Middle frontal gyrus (tissue), 1 donor: ENCODE results near the gene HORMAD2.

ENCODE experiments used
- DNase-seq: peaks from one replicate; pipeline ENCODE4 v3.0.0-alpha.2; 2015; ENCODE audit warnings: low spot score; ENCODE audit errors: extremely low spot score

The HORMAD2 gene

DNA sequence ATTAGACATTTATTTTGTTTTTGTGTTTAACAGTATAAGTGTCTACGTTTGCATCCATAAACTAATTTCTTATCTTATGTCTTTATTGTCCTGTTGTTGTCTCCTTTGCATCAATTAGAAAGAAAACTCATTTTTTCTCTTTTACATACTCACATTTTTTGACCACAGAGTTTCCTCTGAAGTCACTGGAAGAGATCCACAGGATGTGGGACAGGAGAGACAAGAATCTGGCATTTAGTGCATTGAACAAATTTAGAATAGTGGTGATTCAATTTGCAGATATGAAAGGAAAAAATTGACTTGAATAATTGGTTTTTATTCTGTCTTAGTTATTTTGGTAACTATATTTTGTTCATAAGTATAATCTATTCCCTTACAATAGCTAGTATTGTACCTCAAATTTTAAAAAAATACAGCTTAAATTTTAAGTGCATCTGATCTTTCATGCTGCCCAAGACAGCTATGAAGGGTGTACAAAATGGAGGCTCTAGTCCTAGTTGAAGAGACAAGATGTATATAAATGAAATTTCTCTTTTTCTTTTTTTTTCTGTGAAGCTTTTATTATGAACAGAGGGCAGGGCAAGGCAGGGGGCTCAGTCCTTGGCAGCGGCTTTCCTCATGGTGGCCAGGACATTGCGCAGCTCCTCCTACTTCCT is 24.4 kb downstream of the HORMAD2 start:
- no peak for DNase-seq

DNA sequence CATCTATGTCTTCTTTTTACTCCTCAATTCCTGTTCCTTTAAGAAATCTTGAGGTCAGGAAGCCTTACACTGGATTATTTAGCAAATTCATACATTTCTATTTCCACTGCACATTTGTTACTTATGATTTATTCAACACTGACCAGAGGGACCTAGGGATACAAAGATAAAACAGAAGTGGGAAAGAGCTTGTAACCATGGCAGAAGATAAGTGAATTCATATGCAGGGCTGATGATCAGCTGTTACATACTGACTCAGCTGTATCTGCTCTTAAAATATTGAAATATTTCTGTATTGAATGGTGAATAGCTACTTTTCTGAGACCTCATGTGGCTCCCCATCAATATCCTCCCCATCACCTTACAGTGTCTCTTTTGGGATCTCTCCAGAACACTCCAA is 25.2 kb downstream of the HORMAD2 start:
- DNase-seq = no peak

DNA sequence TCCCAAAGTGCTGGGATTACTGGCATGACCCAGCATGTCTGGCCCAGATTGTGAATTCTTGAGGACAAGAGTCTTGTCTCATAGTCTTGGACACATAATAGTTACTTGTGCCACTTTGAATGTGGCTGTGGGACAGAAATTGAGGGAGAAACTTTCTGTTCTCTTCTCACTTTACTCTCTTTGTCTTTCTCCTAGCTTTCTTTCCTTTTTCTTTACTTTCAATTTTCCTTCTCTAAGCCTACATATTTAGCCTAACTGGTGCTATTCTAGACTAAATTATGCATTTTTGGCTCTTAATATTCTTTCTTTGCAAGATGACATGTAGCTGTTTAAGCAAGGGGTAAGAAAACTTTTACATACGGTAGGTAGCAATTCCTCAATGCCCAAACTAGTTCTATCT is 33.2 kb downstream of the HORMAD2 start:
- DNase-seq = no peak

DNA sequence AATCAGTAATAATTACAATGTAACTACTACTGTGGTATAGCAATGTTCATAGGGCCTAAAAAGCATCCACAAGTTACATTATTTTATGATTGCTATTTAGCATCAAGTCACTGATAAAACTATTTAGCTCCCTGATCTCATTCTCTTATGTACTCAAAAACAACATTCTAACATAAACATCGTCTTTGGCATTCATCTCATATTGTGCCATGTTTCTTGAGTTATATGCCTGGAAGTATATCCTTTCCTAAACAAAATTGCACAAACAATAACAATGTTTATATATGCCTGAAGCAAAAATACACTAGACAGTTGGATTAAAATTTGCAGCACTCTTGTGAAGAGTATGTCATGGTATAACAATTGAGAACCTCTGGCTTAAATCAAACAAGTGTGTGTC is 34.1 kb downstream of the HORMAD2 start:
- DNase-seq = no peak

DNA sequence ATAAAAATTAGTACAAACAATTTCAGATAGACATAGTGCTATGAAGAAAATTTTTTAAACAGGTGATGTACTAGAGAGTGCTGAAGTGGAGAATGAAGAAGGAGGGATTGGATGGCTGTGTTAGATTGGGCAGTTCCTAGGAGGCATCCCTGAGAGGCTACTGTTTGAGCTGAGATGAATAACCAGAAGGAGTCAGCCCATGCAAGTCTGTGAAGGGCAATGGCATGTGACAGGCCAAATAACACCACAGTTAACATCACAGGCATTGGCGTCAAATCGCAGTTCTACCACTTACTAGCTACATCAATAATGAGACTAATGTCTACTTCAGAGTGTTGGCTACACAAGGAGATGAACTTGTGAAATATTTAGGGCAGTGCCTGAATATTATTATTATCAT is 35.4 kb downstream of the HORMAD2 start:
- DNase-seq = no peak

DNA sequence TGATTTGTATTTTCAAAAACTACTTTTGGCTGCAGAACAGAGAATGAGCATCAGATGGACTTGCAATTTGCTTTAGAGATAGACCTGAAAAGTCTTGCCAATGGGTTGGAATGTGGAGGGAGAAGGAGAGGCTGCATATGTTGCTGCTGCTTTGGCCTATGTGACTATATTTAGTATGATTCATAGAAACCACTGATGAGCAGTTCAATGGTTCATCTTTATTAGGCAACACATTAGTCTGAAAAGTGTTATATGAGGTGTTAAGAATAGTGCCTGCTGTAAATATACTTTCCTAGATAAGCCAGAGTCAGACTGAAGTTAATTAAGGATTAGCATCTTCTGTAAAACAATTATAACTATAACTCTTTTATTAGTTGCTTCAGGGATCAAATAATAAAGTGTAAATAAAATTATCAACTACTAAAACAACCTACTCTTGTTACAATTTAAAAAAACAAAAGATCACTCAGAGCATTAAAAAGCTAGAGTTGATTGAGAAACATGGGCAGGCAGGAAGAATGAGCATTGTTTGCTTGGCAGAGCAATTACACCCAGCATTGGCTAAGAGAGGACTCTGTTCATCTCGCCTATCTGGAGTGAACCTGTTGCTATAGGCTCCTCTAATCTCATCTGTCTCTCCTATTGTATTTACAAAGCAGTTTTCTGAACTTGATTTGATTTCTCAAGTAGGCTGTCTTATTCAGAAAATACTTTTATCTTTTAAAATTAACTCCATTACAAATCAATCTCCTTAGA is 36.3 kb downstream of the HORMAD2 start:
- DNase-seq = no peak

DNA sequence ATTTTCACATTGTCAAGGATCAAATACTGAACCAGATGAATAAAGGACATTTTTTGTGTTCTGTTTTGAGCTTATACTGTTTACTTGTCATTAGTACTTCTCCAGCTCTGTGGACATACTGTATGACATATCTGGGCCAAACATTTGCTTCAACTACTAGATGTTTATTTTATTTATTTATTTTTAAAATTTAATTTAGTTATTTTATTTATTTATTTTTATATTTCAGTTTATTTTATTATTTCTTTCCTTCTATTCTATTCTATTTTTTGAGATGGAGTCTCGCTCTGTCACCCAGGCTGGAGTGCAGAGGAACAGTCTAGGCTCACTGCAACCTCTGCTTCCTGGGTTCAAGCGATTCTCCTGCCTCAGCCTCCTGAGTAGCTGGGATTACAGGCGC is 37.0 kb downstream of the HORMAD2 start:
- no peak for DNase-seq

DNA sequence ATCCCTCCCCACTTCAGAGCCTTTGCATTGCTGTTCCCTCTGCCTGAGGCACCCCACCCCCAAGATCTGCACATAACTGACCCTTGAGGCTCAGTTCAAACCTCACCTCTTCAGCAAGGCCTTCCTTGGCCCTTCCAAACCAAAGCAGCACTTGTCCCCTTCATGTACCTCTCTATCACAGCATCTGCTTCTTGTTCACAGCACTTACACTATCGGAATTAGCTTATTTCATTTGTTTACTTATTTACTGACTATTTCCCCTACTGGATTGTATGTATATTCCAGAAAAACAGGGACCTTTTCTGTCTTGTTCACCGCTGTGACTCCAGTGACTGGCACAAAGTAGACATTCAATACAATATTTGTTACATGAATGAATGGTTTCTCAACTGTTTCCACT is 38.0 kb downstream of the HORMAD2 start:
- no peak for DNase-seq

DNA sequence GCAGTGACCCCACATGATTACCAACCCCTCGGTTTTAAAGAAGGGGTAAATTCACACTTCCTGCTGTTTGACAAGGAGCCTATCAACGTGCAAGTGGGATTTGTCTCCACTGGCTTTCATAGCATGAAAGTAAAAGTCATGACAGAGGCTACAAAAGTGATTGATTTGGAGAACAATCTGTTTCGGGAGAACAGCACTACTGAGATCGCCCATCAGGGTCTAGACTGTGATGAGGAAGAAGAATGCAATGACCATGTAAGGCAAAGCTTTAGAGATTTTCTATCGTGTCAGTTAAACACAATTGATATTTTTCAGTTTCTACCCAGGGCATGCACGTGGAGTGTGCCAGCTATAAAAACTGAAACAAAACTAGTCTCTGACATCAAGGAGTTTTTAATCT is 41.7 kb downstream of the HORMAD2 start:
- no peak for DNase-seq

DNA sequence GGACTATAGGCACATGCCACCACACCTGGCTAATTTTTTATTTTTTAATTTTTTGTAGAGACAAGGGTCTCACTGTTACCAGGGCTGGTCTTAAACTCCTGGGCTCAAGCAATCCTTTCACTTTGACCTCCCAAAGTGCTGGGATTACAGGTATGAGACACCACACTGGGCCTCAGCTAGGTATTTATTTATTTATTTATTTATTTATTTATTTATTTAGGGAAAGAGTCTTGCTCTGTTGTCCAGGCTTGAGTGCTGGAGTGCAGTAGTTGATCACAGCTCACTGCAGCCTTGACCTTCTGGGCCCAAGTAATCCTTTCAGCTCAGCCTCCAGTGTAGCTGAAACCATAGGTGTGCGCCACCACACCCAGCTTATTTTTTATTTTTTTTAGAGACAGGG is 43.2 kb downstream of the HORMAD2 start:
- no peak for DNase-seq

DNA sequence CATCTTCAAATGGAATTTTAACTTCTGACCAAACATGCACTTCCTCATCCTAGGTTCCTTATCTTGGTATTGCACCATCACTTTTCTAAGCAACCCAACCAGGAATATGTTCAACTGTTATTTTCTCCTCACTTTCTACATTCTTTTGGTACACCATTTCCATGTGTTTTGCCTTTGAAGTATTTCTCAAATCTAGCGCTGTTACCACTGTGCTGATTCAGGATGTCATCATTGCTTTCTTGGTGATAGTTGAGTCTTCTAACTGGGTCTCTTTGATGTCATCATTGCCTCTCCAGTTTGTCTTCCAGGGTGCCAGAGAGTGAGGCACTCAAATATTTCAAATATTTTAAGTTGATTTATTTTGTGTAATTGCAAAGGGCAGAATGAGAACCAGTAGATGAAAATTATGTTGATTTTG is 47.5 kb downstream of the HORMAD2 start:
- no peak for DNase-seq

DNA sequence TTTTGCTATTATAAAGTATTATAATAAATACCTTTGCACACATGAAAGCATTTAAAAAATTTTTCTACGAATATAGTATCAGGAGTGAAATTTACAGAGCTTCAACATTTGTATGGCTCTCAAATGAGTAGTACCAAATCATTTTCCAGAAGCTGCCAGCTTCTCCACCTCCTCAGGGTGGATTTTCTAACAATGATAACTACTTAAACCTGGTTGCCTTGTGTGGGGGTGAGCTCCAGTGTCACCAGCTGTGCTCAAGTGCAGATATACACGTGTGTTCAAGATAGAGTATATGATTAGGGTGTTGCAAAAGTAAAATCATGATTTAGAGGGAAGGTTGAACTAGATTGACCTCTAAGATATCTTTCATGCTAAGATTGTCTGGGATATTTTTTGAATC is 48.2 kb downstream of the HORMAD2 start:
- no peak for DNase-seq

DNA sequence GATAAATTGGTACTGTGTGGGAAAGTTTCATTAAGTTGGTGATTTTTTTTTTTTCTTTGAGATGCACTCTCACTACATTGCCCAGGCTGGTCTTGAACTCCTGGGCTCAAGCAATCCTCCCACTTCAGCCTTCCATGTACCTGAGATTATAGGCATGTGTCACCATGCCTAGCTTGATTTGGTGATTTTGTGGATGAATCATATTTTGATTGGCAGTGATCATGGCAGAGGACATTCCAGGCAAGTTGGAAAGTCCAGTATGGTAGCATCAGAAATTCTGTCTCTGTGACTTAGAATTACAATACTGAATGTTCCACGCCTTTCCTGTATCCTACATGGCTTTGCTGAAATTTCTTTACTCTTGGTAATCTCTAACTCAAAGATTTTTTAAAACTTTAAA is 49.4 kb downstream of the HORMAD2 start:
- no peak for DNase-seq

DNA sequence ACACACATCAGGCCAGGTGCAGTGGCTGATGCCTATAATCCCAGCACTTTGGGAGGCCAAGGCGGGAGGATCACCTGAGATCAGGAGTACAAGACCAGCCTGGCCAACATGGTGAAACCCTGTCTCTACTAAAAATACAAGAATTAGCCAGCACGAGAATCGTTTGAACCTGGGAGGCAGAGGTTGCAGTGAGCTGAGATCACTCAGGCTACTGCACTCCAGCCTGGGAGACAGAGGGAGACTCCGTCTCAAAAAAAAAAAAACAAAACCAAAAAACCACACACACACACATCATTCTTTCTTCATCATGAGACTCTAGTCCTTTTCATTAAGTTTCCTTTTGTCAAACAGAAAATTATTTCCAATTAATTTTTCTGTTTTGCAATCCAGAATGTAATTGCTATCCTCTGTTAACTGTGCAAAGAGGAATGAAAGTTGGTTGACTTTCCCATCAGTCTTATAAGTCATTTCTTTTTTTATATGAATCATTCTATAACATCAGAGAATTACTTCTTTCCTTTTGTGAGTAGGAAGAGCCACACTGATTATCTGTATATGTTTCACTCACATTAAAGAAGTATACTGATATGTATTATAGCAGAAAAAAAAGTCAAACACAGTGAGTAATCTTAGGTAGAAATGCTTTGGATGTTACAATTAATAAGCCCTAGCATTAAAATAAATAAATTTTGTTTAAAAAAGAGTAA is 52.2 kb downstream of the HORMAD2 start:
- no peak for DNase-seq

DNA sequence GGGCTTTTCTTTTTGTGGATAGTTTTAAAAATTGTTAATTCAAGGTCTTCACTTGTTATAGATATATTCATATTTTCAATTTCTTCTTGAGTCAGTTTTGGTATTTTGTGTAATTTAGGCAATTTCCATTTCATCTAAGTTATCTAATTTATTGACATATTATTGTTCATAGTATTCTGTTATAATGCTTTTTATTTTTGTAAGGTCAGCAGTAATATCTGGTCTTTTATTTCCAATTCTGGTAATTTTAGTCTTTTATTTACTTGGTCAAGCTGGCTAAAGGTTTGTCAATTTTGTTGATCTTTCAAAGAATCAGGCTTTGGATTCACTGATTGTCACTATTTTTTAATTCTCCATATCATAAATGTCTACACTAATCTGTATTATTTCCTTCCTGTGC is 60.1 kb downstream of the HORMAD2 start:
- no peak for DNase-seq

DNA sequence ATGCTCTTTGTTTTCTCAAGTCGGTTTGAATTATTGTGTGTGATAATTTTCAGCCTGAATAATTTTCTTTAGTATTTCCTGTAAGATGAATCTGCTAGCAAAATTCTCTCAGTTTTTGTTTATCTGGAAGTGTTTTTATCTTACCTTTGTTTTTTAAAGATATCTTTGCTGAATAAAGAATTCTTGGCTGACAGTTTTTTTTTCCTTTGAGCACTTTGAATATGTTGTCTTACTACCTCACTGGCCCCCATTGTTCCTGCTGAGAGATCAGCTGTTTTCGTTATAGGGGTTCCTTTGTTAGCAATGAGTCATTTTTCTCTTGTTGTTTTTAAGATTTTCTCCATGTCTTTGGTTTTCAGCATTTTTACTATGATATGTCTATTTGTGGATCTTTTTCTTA is 63.0 kb downstream of the HORMAD2 start:
- no peak for DNase-seq

DNA sequence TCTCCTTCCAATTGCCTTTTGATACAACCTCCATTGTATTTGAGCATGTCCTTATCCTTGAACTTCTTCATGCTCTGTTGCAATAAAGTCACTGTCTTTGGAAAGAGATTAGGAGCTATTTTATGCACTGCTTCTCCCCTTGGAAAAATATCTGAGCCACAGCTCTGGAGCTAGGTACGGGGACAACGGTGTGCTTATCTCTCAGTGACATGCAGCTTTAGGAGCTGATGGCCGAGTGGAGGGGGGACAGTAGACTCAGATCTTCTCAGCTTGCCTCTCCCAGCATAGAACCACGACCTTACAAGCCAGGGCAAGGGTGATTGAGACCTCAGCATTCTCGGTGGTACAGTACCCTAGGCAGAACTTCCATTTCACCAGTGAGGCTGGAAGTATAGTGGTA is 64.1 kb downstream of the HORMAD2 start:
- no peak for DNase-seq

DNA sequence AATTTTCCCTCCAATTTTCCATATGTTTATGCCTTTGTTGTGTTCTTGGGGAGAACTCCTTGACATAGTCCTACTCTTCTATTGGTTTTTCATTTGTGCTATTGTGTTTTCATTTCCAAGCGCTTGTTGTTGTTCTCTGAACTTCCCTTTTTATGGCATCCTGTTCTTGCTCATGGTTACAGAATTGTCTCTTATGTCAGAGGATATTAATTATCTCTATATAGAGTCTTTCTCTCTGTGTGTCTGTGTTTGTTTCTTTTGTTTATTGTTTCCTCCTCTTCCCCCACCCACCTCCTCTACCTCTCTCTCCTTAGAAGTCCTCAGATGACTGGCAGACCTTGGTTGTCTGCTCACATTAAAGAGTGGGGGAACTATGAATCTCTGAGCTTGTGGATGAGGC is 69.9 kb downstream of the HORMAD2 start:
- DNase-seq = no peak

DNA sequence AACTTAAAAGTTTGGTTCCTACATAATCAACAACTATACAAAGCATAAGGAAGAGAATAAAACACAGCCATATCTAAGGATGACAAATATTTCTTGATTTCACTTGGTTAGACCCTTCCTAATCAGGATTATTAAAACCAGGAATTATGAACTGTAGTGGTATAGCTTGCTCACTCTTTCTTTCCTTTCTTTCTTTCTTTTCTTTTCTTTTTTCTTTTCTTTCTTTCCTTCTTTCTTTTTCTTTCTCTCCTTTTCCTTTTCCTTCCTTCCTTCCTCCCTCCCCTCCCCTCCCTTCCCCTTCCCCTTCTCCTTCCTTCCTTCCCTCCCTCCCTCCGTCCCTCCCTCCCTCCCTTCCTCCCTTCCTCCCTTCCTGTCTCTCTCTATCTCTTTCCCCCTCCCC is 78.0 kb downstream of the HORMAD2 start:
- no peak for DNase-seq

DNA sequence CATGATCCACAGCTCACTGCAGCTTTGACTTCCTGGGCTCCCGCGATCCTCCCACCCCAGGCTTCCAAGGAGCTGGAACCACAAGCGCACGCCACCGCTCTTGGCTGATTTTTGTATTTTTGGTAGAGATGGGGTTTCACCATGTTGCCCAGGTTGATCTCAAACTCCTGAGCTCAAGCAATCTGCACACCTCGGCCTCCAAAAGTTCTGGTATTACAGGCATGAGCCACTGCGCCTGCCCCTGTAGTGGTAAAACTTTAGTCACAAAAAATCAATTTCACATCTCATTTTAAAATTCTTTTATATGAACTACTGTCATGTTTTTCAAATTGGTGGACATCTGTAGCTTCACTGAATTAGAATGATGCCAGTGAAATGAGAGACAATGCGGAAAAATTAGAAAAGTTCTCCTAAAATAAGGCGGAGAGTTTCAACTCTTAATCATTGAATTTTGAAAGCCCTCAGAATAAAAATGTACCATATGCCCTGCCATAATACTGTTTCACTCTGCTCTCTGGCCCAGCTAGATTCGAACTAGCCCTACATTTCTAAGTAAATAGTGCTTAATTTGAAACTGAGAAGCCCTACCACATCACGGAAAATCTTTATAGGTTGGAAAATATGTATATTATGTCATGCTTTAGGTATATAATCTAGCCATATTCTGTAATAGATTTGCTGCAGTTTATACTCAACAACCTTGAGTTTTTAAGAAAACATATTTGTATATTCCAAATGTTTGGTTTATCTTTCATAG is 78.7 kb downstream of the HORMAD2 start:
- DNase-seq = no peak

DNA sequence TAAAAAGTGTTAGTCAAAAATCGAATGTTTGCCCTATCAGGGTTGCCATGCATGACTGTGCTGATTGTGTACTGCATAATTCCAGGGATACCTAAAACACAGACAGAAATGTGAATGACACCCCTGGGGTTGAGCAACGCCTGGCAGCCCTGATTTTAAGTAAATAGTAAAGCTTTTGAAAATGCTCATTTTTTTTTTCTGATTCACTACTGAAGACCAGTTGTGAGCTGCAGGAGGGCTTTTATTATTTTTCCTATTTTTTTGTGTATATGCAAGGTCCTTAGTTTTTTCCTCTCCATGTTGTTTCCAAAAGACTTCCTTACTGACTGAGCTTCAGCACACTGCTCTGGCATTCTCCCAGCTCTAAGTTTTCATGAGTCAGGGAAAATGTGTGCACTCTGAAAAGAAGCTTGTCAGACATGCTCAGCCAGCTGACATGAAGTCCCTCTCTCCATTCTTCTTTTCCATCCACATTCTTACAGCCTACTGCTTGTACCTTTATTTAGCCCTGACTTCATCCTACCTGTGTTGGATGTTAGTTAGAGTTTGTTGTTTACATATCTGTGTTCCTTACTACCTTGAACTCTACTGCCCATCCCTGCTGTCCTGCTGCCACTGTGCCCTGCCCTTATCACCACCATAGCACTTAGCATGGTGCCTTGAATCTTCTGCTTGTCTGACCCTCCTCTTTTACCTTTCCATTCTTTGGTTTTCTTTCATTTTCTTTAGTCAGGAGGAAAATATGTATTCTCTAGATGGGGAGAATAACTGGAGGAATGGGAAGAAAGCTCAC is 79.5 kb downstream of the HORMAD2 start:
- DNase-seq = no peak
